Peyer's patch (tissue), 4 donors: Measurements from ENCODE around the gene UGT1A7. TPM values are rescaled to one million over a fixed set of nuclear protein-coding genes. Genes with fewer than 3 reads are reported as not detected.

Experiments
- DNase-seq, 3 donors: peaks; one replicate each; pipeline ENCODE4 v3.0.0-alpha.2; 2017 to 2019
- H3K27ac ChIP-seq, 4 donors: fragments of 200-600 bp; sonication (generic); one replicate each; pipeline ENCODE4 v1.5.1; 2016 to 2019
- H3K27me3 ChIP-seq, 2 donors: fragments of 200-600 bp; sonication (generic); one replicate each; pipeline ENCODE4 v1.5.1; 2019
- H3K36me3 ChIP-seq, 3 donors: fragments of 200-600 bp; sonication (generic); one replicate each; pipeline ENCODE4 v1.5.1; 2016 to 2019
- H3K4me1 ChIP-seq, 4 donors: fragments of 200-600 bp; sonication (generic); one replicate each; pipeline ENCODE4 v1.5.1; 2016 to 2019
- H3K4me3 ChIP-seq, 4 donors: fragments of 200-600 bp; sonication (generic); 1 replicate in 3 of 4; 2 replicates in 1 of 4; pipeline ENCODE4 v1.5.1; 2016 to 2019; ENCODE audit warnings: mild to moderate bottlenecking in 1 of 4
- H3K9me3 ChIP-seq, 4 donors: fragments of 200-600 bp; sonication (generic); one replicate each; pipeline ENCODE4 v1.5.1; 2016 to 2019; ENCODE audit warnings: mild to moderate bottlenecking in 1 of 4
- CTCF ChIP-seq, 6 experiments: fragments of 450-650 bp in 4 of 6; fragments of 200-600 bp in 2 of 6; sonication (generic) in 1 of 6; IDR thresholded peaks; one replicate each; pipeline ENCODE4 v1.5.1; 2017 to 2019; ENCODE audit warnings: antibody characterized with exemption in 6 of 6, mild to moderate bottlenecking in 3 of 6, moderate library complexity in 1 of 6
- POLR2A ChIP-seq, 2 donors: fragments of 450-650 bp; IDR thresholded peaks; one replicate each; pipeline ENCODE4 v1.5.1; 2017; ENCODE audit warnings: antibody characterized with exemption in 2 of 2, mild to moderate bottlenecking in 2 of 2, moderate library complexity in 2 of 2
- total RNA-seq, 4 donors: library from RNA; depleted of rRNA; stranded (reverse); fragments of >200 nt; gene quantifications; one replicate each; pipeline ENCODE4 v1.1.0, GENCODE V29; 2016

Gene UGT1A7
- total RNA-seq, 4 donors from 2014 or later: 8.3 to 33.9 (median 25.0) TPM

DNA sequence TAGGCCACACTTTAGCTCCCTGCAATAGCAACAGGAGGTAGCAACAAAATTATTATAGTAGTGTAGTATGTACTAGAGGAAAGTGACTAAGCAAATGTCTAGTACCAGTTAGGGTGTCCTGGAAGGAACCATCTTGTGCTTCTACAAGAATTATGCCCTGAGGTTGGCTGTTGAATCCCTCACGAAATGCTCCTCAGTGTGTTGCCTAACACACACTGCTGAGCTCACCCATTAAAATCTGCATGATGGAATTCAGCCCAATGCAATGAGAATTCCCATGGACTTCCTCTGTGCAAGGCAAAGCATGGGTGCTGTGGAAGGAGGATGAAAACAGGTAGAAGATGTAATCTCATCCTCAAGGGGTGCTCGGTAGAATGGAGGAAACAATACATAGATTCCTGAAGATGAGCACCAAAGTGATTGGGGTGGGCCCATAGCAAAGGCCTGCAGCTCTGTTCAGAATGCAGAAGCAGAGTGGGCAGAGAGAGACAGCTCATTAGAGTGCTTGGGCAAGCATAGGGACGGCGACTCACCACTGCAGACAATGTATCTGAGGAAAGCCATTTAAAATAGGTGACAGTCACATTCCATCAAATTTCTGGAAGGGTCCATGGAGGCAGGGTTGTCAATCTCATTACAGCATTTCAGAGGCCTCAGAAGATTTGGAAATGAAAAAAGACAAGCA is 1.2 kb upstream of the UGT1A7 start:
- H3K27me3 ChIP-seq: no peaks in the 10 kb centered on the region
- no peaks in the 10 kb centered on the region for H3K9me3 ChIP-seq
- no peak overlapping the region for H3K27ac ChIP-seq
- peaks cover 0 to 5% (median 0%) of the 10 kb centered on the region in 4 donors for H3K4me1 ChIP-seq
- no peak for DNase-seq
- H3K4me3 ChIP-seq: no peak overlapping the region
- no peak for TF ChIP-seq CTCF (IDR thresholded peaks at IDR 0.05)
- no peak for TF ChIP-seq POLR2A (IDR thresholded peaks at IDR 0.05)
- no peaks in the 10 kb centered on the region for H3K36me3 ChIP-seq

- no peaks in the 10 kb centered on the region for H3K36me3 ChIP-seq
These were observed 2.9 kb downstream of the UGT1A7 start for GRCh38 chr2:233684640-233685039.

DNA sequence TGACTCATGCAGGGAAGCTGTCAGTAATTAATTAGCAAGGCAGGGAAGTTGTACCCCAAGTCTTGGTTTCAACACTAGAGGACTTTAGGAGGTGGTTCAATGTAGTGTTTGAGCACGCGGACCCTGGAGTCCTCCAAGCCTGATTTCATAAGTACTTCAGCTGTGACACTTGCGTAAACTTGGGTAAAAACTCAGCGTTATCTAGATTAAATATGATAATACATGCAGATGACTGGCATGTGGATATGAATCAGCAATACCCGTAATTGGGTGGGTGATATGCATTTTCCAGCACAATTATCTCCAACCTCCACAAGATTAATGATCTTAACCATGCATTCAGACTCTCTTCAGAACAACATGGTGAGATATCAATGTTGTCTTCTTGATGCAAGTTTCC is 5.2 kb downstream of the UGT1A7 start:
- TF ChIP-seq CTCF (IDR thresholded peaks at IDR 0.05) (no peak), POLR2A (IDR thresholded peaks at IDR 0.05) (no peak)
- no peak overlapping the region for H3K4me3 ChIP-seq
- DNase-seq: no peak
- H3K4me1 ChIP-seq: peaks cover 0 to 22% (median 0%) of the 10 kb centered on the region in 4 donors
- H3K27ac ChIP-seq: no peak overlapping the region
- H3K36me3 ChIP-seq: no peaks in the 10 kb centered on the region
- H3K9me3 ChIP-seq: no peaks in the 10 kb centered on the region
- H3K27me3 ChIP-seq: no peaks in the 10 kb centered on the region

More at GRCh38 chr2:233684640-233685039, 2.9 kb downstream of the UGT1A7 start:
- Histone ChIP-seq H3K27me3 (no peaks in the 10 kb centered on the region), H3K27ac (no peak overlapping the region), H3K9me3 (no peaks in the 10 kb centered on the region), H3K4me1 (peaks cover 0 to 11% (median 0%) of the 10 kb centered on the region in 4 donors), H3K4me3 (no peak overlapping the region)
- no peak for DNase-seq
- TF ChIP-seq POLR2A (IDR thresholded peaks at IDR 0.05) (no peak), CTCF (IDR thresholded peaks at IDR 0.05) (no peak)

GRCh38 chr2:233688341-233688740 is 6.6 kb downstream of the UGT1A7 start:
- H3K27ac ChIP-seq: no peak overlapping the region
- H3K27me3 ChIP-seq: no peaks in the 10 kb centered on the region
- DNase-seq: no peak
- no peaks in the 10 kb centered on the region for H3K9me3 ChIP-seq
- H3K36me3 ChIP-seq: no peaks in the 10 kb centered on the region
- H3K4me1 ChIP-seq: peaks cover 0 to 27% (median 0%) of the 10 kb centered on the region in 4 donors
- H3K4me3 ChIP-seq: no peak overlapping the region
- no peak for TF ChIP-seq CTCF (IDR thresholded peaks at IDR 0.05)
- TF ChIP-seq POLR2A (IDR thresholded peaks at IDR 0.05): no peak

- Histone ChIP-seq H3K4me1 (peaks cover 0 to 34% (median 0%) of the 10 kb centered on the region in 4 donors), H3K27ac (no peak overlapping the region), H3K27me3 (no peaks in the 10 kb centered on the region), H3K9me3 (no peaks in the 10 kb centered on the region), H3K36me3 (no peaks in the 10 kb centered on the region), H3K4me3 (no peak overlapping the region)
- TF ChIP-seq CTCF (IDR thresholded peaks at IDR 0.05) (no peak), POLR2A (IDR thresholded peaks at IDR 0.05) (no peak)
- DNase-seq: no peak
These were observed 7.3 kb downstream of the UGT1A7 start for GRCh38 chr2:233689031-233689430.
